Measurements from ENCODE around the gene INTS11.

INTS11 gene

DNA sequence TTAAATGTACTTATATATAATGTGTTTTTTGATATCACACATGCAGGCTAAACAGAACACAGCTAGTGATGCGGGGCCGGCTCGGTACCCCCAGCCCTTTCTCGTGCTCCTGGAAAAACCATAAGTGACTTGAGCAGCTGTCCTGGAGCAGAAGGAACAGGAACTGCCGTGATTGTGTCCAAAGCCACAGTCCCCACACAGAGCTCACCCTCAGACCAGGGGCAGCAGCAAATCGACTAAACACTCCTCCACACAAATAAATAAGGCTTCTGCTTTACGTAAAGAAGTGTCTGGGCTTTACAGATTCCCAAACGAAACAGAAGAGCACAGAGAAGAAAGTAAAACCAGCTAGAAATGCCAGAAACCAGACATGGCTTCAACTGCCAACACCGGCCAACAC, 60.4 kb downstream of the INTS11 start:
- TF ChIP-seq, protein P1, sequence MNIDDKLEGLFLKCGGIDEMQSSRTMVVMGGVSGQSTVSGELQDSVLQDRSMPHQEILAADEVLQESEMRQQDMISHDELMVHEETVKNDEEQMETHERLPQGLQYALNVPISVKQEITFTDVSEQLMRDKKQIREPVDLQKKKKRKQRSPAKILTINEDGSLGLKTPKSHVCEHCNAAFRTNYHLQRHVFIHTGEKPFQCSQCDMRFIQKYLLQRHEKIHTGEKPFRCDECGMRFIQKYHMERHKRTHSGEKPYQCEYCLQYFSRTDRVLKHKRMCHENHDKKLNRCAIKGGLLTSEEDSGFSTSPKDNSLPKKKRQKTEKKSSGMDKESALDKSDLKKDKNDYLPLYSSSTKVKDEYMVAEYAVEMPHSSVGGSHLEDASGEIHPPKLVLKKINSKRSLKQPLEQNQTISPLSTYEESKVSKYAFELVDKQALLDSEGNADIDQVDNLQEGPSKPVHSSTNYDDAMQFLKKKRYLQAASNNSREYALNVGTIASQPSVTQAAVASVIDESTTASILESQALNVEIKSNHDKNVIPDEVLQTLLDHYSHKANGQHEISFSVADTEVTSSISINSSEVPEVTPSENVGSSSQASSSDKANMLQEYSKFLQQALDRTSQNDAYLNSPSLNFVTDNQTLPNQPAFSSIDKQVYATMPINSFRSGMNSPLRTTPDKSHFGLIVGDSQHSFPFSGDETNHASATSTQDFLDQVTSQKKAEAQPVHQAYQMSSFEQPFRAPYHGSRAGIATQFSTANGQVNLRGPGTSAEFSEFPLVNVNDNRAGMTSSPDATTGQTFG (tag by site-specific recombination; IDR thresholded peaks at IDR 0.05; ENCODE audit: borderline replicate concordance), result no peak
- TF ChIP-seq ZNF629 (tag by site-specific recombination; IDR thresholded peaks at IDR 0.05) (no peak), ZNF2 (tag by site-specific recombination; IDR thresholded peaks at IDR 0.05) (no peak), ZNF114 (tag by site-specific recombination; IDR thresholded peaks at IDR 0.05) (no peak), ZNF169 (tag by site-specific recombination; IDR thresholded peaks at IDR 0.05) (no peak), ZIC2 (tag by site-specific recombination; IDR thresholded peaks at IDR 0.05) (no peak), WT1 (tag by site-specific recombination; IDR thresholded peaks at IDR 0.05) (no peak), ZNF548 (tag by site-specific recombination; IDR thresholded peaks at IDR 0.05) (no peak), ZFP37 (tag by site-specific recombination; IDR thresholded peaks at IDR 0.05) (no peak), ZNF10 (tag by site-specific recombination; IDR thresholded peaks at IDR 0.05) (no peak), ZFHX2 (tag by site-specific recombination; conservative IDR thresholded peaks at IDR 0.05) (no peak)
- TF ChIP-seq, protein P2, sequence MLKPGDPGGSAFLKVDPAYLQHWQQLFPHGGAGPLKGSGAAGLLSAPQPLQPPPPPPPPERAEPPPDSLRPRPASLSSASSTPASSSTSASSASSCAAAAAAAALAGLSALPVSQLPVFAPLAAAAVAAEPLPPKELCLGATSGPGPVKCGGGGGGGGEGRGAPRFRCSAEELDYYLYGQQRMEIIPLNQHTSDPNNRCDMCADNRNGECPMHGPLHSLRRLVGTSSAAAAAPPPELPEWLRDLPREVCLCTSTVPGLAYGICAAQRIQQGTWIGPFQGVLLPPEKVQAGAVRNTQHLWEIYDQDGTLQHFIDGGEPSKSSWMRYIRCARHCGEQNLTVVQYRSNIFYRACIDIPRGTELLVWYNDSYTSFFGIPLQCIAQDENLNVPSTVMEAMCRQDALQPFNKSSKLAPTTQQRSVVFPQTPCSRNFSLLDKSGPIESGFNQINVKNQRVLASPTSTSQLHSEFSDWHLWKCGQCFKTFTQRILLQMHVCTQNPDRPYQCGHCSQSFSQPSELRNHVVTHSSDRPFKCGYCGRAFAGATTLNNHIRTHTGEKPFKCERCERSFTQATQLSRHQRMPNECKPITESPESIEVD (tag by site-specific recombination; IDR thresholded peaks at IDR 0.05), result no peak
- TF ChIP-seq, protein P3, sequence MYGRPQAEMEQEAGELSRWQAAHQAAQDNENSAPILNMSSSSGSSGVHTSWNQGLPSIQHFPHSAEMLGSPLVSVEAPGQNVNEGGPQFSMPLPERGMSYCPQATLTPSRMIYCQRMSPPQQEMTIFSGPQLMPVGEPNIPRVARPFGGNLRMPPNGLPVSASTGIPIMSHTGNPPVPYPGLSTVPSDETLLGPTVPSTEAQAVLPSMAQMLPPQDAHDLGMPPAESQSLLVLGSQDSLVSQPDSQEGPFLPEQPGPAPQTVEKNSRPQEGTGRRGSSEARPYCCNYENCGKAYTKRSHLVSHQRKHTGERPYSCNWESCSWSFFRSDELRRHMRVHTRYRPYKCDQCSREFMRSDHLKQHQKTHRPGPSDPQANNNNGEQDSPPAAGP (tag by site-specific recombination; IDR thresholded peaks at IDR 0.05), result no peak
- TF ChIP-seq, protein P4, sequence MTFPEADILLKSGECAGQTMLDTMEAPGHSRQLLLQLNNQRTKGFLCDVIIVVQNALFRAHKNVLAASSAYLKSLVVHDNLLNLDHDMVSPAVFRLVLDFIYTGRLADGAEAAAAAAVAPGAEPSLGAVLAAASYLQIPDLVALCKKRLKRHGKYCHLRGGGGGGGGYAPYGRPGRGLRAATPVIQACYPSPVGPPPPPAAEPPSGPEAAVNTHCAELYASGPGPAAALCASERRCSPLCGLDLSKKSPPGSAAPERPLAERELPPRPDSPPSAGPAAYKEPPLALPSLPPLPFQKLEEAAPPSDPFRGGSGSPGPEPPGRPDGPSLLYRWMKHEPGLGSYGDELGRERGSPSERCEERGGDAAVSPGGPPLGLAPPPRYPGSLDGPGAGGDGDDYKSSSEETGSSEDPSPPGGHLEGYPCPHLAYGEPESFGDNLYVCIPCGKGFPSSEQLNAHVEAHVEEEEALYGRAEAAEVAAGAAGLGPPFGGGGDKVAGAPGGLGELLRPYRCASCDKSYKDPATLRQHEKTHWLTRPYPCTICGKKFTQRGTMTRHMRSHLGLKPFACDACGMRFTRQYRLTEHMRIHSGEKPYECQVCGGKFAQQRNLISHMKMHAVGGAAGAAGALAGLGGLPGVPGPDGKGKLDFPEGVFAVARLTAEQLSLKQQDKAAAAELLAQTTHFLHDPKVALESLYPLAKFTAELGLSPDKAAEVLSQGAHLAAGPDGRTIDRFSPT (tag by site-specific recombination; IDR thresholded peaks at IDR 0.05), result no peak
- TF ChIP-seq, protein P5, sequence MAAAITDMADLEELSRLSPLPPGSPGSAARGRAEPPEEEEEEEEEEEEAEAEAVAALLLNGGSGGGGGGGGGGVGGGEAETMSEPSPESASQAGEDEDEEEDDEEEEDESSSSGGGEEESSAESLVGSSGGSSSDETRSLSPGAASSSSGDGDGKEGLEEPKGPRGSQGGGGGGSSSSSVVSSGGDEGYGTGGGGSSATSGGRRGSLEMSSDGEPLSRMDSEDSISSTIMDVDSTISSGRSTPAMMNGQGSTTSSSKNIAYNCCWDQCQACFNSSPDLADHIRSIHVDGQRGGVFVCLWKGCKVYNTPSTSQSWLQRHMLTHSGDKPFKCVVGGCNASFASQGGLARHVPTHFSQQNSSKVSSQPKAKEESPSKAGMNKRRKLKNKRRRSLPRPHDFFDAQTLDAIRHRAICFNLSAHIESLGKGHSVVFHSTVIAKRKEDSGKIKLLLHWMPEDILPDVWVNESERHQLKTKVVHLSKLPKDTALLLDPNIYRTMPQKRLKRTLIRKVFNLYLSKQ (tag by site-specific recombination; IDR thresholded peaks at IDR 0.05; ENCODE audit: borderline replicate concordance), result no peak
- TF ChIP-seq, protein P6, sequence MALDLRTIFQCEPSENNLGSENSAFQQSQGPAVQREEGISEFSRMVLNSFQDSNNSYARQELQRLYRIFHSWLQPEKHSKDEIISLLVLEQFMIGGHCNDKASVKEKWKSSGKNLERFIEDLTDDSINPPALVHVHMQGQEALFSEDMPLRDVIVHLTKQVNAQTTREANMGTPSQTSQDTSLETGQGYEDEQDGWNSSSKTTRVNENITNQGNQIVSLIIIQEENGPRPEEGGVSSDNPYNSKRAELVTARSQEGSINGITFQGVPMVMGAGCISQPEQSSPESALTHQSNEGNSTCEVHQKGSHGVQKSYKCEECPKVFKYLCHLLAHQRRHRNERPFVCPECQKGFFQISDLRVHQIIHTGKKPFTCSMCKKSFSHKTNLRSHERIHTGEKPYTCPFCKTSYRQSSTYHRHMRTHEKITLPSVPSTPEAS (tag by site-specific recombination; IDR thresholded peaks at IDR 0.05), result no peak
- Histone ChIP-seq H3K36me3 (ENCODE audit: control insufficient read depth in 2 of 2, insufficient read depth in 1 of 2, low read length in 2 of 2) (peaks cover 3 to 94% of the 10 kb centered on the region in 2 experiments; a peak in 2 of 3 replicates), H3K27ac (ENCODE audit: extremely low read depth, low read depth, low read length) (no peak overlapping the region), H3K9me3 (ENCODE audit: control insufficient read depth, insufficient read depth, low read depth, low read length) (no peaks in the 10 kb centered on the region), H3K4me1 (ENCODE audit: control insufficient read depth, insufficient read depth, low read length) (no peaks in the 10 kb centered on the region), H3K4me3 (ENCODE audit: low read depth, low read length) (no peak overlapping the region)
- POLR2A ChIA-PET, result interaction anchor here (1.3 to 2.0 kb wide), 3 partner anchors 13 to 142 kb away, joined by 3 to 5 read pairs (median 5); no protein-coding TSS in a partner anchor
- CTCF ChIA-PET, result interaction anchor here (0.6 to 2.6 kb wide), 6 partner anchors 10 to 141 kb away, joined by 3 to 12 read pairs (median 4); no protein-coding TSS in a partner anchor

Measured in HEK293 (cell line).